ENCODE measurements around the gene CD82.
"Not testable (repeated sequence)": the region's sequence is repeated elsewhere in the genome, so short reads cannot be mapped to it uniquely, and the experiment has no call there.

Gene CD82

GRCh38 chr11:44557464-44557863, 8.0 kb upstream of the CD82 start:
- H4K20me1 ChIP-seq (ENCODE audit: control insufficient read depth, insufficient read depth, low read depth, low read length): no peaks in the 10 kb centered on the region
- TF ChIP-seq EZH2phosphoT487 (IDR thresholded peaks at IDR 0.05; ENCODE audit: borderline replicate concordance, low read length) (no peak), CTCF (IDR thresholded peaks at IDR 0.05; ENCODE audit: low read depth, low read length, poor library complexity, severe bottlenecking) (no peak)
- no peak overlapping the region for H3K4me2 ChIP-seq (ENCODE audit: low read length)
- no peaks in the 10 kb centered on the region for H3F3A ChIP-seq (ENCODE audit: control insufficient read depth, insufficient read depth)
- no peaks in the 10 kb centered on the region for H3K36me3 ChIP-seq (ENCODE audit: control insufficient read depth, low read length)
- no peaks in the 10 kb centered on the region for H3K9me2 ChIP-seq (replicated peaks; ENCODE audit: control insufficient read depth, low read length)
- H3K4me1 ChIP-seq (ENCODE audit: control insufficient read depth, low read length): peaks cover 15% of the 10 kb centered on the region
- no peak overlapping the region for H3K27ac ChIP-seq (ENCODE audit: low read depth, low read length)
- H3K4me3 ChIP-seq (ENCODE audit: low read length): no peak overlapping the region
- H3K79me2 ChIP-seq (ENCODE audit: control insufficient read depth, low read length): no peaks in the 10 kb centered on the region
- H3K9me3 ChIP-seq (ENCODE audit: control insufficient read depth, insufficient read depth, low read length): no peaks in the 10 kb centered on the region
- peaks cover 5% of the 10 kb centered on the region; the same call in 1 of the 2 replicates for H3K27me3 ChIP-seq (ENCODE audit: control insufficient read depth, low read length)

- Histone ChIP-seq H3F3A (ENCODE audit: control insufficient read depth, insufficient read depth) (no peaks in the 10 kb centered on the region), H3K79me2 (ENCODE audit: control insufficient read depth, low read length) (no peaks in the 10 kb centered on the region), H3K27me3 (ENCODE audit: control insufficient read depth, low read length) (peaks cover 4% of the 10 kb centered on the region), H3K36me3 (ENCODE audit: control insufficient read depth, low read length) (no peaks in the 10 kb centered on the region), H3K4me1 (ENCODE audit: control insufficient read depth, low read length) (peaks cover 15% of the 10 kb centered on the region), H3K9me3 (ENCODE audit: control insufficient read depth, insufficient read depth, low read length) (no peaks in the 10 kb centered on the region), H4K20me1 (ENCODE audit: control insufficient read depth, insufficient read depth, low read depth, low read length) (no peaks in the 10 kb centered on the region), H3K4me3 (ENCODE audit: low read length) (peak overlapping the region; percentile 17), H3K4me2 (ENCODE audit: low read length) (peak overlapping the region; percentile 55), H3K27ac (ENCODE audit: low read depth, low read length) (no peak overlapping the region), H3K9me2 (replicated peaks; ENCODE audit: control insufficient read depth, low read length) (no peaks in the 10 kb centered on the region)
- TF ChIP-seq CTCF (IDR thresholded peaks at IDR 0.05; ENCODE audit: low read depth, low read length, poor library complexity, severe bottlenecking): no peak
- no peak for TF ChIP-seq EZH2phosphoT487 (IDR thresholded peaks at IDR 0.05; ENCODE audit: borderline replicate concordance, low read length)
Observed at GRCh38 chr11:44559207-44559939, 6.1 kb upstream of the CD82 start.

GRCh38 chr11:44559940-44560300, 5.5 kb upstream of the CD82 start:
- H3K4me2 ChIP-seq (ENCODE audit: low read length): peak overlapping the region; percentile 55
- H3K27ac ChIP-seq (ENCODE audit: low read depth, low read length); H3K79me2 ChIP-seq (ENCODE audit: control insufficient read depth, low read length); H3K27me3 ChIP-seq (ENCODE audit: control insufficient read depth, low read length); H3K9me2 ChIP-seq (replicated peaks; ENCODE audit: control insufficient read depth, low read length); H3K36me3 ChIP-seq (ENCODE audit: control insufficient read depth, low read length); H3F3A ChIP-seq (ENCODE audit: control insufficient read depth, insufficient read depth); H3K9me3 ChIP-seq (ENCODE audit: control insufficient read depth, insufficient read depth, low read length); H4K20me1 ChIP-seq (ENCODE audit: control insufficient read depth, insufficient read depth, low read depth, low read length): not testable (repeated sequence)
- peak overlapping the region; percentile 17; the same call in 1 of the 2 replicates for H3K4me3 ChIP-seq (ENCODE audit: low read length)
- peaks cover 20% of the 10 kb centered on the region for H3K4me1 ChIP-seq (ENCODE audit: control insufficient read depth, low read length)

GRCh38 chr11:44561275-44561805, 4.1 kb upstream of the CD82 start:
- Histone ChIP-seq H3K27ac (ENCODE audit: low read depth, low read length) (no peak overlapping the region), H3K4me2 (ENCODE audit: low read length) (no peak overlapping the region), H3K36me3 (ENCODE audit: control insufficient read depth, low read length) (no peaks in the 10 kb centered on the region), H3K9me2 (replicated peaks; ENCODE audit: control insufficient read depth, low read length) (no peaks in the 10 kb centered on the region), H4K20me1 (ENCODE audit: control insufficient read depth, insufficient read depth, low read depth, low read length) (no peaks in the 10 kb centered on the region), H3K9me3 (ENCODE audit: control insufficient read depth, insufficient read depth, low read length) (no peaks in the 10 kb centered on the region), H3K27me3 (ENCODE audit: control insufficient read depth, low read length) (peaks cover 19% of the 10 kb centered on the region), H3F3A (ENCODE audit: control insufficient read depth, insufficient read depth) (no peaks in the 10 kb centered on the region), H3K4me1 (ENCODE audit: control insufficient read depth, low read length) (peaks cover 30% of the 10 kb centered on the region), H3K79me2 (ENCODE audit: control insufficient read depth, low read length) (no peaks in the 10 kb centered on the region), H3K4me3 (ENCODE audit: low read length) (no peak overlapping the region)
- no peak for TF ChIP-seq CTCF (IDR thresholded peaks at IDR 0.05; ENCODE audit: low read depth, low read length, poor library complexity, severe bottlenecking)
- TF ChIP-seq EZH2phosphoT487 (IDR thresholded peaks at IDR 0.05; ENCODE audit: borderline replicate concordance, low read length): no peak

All from DOHH2 (cell line).